ENCODE data around the gene SHC3.
A peak's percentile ranks its signal among the peaks of the same experiment; 100 is the strongest.

SHC3 gene

GRCh38 chr9:89058906-89059305 lies 119.7 kb downstream of the SHC3 start:
- DNase-seq, result no peak

DNA sequence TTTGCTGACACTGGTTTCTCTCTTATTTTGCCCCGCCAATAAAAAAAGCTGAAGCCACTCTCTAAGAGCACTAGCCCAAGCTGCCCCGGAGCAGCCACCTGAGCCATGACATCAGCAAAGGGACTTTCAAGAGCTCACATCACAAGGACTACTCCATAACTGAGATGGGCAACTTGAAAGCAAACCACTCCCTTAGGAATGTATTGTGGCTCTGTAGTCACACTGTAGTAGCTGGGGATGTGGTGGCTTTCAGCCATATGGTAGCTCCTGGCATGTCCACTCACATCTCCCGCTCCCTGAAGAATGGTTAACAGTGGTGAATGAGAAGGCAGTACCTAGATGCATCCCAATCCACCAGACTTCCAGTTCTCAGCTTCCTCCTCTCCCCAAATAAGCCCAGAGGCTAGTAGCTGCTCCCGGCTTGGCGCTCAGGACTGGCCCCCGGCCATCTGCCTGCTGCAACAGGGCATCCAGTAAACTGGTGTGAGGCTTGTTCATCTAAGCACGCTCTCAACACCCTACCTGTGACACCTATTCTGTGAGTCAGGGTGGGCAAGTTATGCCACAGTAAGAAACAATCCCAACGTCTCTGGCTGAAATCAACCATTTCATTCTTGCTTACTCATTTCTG lies 123.6 kb downstream of the SHC3 start:
- DNase-seq, result no peak

- DNase-seq, result no peak
These were observed 125.3 kb downstream of the SHC3 start for GRCh38 chr9:89053301-89053700.

GRCh38 chr9:89052470-89053097 lies 126.0 kb downstream of the SHC3 start:
- DNase-seq, result no peak

- no peak for DNase-seq
These were observed 127.1 kb downstream of the SHC3 start for GRCh38 chr9:89051421-89052025.

- no peak for DNase-seq
These were observed 129.0 kb downstream of the SHC3 start for GRCh38 chr9:89049646-89050045.

GRCh38 chr9:89048616-89049015 lies 130.0 kb downstream of the SHC3 start:
- no peak for DNase-seq

DNA sequence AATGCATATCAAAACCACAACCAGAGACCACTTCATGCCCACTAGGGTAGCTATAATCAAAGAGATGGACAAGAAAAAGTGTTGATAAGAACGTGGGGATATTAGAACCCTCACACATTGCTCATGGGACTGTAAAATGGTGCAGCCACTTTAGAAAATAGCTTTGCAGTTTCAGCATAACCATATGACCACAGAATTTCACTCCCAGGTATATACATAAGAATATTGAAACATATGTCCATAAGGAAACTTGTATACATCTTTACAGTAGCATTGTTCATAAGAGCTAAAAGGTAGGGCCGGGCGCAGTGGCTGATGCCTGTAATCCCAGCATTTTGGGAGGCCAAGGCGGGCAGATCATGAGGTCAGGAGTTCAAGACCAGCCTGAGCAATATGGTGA lies 131.0 kb downstream of the SHC3 start:
- DNase-seq, result no peak

DNA sequence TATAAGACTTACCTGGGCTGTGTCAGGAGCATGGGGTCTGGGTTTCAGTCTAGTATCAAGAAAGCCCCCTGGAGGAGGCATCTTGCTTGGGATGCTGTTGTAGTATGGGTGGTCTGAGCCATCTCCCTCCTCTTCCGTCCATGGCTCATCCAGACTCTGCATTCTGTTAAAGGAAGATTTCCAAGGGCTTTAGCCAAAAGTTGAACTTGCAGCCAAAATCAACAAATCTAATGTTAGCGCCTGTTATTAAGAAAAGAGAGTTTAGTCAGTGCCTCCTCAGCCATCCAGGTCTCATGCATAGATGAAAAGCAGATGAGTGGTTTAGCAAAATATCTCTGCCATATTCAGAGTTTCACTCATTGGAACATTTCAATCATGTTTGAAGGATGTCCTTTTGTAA lies 131.8 kb downstream of the SHC3 start:
- no peak for DNase-seq

- DNase-seq, result no peak
These were observed 133.7 kb downstream of the SHC3 start for GRCh38 chr9:89044881-89045280.

GRCh38 chr9:89044104-89044503 lies 134.5 kb downstream of the SHC3 start:
- no peak for DNase-seq

DNA sequence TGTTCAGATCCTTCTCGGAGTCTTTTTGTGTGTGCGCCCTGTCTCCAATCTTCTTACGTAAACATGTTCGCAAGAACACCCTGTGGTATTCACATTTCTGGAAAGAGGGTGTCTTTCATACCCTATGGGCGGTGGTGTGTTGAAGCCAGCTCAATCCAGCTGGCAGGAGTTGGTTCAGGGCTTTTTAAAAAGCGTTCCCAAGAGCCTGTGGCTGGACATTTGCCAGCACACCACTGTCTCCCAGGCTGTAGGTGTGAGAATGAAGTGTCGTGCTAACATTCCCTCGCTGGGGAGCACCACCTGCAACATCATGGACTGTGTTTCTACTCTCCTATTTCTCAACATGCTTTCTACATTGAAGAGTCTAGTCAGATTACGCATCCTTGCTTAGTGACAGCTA lies 135.6 kb downstream of the SHC3 start:
- no peak for DNase-seq

DNA sequence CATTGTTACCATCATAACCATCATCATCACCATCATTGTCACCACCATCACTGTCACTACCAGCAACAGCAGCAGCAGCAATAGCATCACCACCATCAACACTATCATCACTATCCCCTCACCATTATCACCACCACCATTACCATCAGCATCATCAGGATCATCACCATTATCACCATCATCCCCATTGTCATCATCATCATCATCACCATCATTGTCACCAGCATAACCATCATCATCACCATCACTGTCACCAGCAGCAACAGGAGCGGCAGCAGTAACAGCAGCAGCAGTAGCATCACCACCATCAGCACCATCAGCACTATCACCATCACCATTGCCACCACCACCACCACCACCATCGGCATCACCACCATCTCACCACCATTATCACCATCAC lies 139.0 kb downstream of the SHC3 start:
- DNase-seq, result no peak

DNA sequence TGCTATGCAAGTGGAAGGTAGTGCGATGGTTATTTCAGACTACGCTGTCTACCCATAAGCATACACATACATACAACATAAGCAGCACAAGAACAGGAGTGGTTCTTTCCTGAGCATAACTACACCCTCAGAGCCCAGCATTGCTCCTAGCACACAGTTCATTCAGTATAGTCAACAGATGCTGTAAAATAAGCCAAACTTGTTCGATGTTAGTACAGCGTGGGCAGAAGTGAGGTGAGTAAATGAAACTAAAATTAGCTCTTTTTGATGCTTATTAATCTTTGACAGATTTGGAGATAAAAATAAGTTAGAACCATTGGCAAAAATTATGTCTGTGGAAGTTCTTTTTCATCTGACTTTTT lies 139.5 kb downstream of the SHC3 start:
- DNase-seq, result peak in 4 of 56 donors; percentile 10 to 40 (median 28)

DNA sequence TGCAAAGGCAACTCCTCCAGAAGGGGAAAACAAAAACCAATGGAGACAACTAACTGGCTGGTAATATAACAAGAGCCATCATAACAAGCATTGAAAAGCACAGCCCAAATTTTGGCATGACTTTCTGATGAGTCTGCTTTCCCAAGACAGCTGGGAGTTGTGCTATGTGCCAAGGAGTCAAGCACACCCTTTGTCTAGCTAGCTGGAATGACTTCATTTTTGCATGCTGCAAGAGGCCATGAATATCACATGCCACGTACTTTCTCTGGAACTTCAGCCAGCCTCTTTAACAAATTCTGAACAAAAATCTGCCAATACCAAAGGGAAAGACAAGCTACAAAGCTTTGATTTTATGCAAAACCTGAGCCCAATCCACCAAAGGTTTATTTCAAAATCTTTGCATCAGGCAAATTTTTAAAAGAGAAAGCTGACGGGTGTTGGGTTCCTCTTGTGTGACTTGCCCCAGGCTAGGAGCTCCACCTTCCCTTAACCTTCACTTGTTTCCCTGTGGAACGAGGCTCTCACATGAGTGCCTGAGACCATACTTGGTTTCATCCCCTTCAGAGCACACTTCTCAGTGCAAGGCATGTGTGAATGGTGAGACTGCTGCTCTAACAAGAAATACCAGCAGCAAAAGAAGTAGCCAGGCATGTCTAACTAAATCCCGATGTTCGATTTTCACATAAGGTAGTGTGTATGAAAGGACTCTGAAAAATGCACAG lies 140.1 kb downstream of the SHC3 start:
- DNase-seq, result peak in 44 of 56 donors; percentile 11 to 76 (median 42)

GRCh38 chr9:89037891-89038290 lies 140.7 kb downstream of the SHC3 start:
- DNase-seq, result no peak

DNA sequence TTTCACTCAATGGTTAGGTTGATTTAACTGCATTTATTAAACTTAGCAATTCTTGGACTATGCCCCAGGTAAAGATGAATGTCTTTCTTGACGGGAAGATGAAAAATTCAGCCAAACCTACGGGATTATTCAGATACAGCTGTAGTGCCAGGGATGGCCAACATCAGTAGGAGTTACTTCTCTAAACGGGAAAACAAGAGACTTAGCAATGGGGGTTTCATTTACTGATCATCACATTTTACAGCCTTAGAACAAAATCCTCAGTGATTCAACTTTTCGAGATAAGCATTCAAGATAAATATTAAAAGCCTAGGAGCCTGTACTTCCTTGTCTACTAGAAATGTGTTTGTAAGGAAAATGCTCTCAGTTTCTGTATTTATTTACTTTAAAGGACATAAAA lies 141.3 kb downstream of the SHC3 start:
- no peak for DNase-seq

- DNase-seq, result peak in 8 of 56 donors; percentile 5 to 23 (median 14)
These were observed 141.7 kb downstream of the SHC3 start for GRCh38 chr9:89036891-89037290.

DNA sequence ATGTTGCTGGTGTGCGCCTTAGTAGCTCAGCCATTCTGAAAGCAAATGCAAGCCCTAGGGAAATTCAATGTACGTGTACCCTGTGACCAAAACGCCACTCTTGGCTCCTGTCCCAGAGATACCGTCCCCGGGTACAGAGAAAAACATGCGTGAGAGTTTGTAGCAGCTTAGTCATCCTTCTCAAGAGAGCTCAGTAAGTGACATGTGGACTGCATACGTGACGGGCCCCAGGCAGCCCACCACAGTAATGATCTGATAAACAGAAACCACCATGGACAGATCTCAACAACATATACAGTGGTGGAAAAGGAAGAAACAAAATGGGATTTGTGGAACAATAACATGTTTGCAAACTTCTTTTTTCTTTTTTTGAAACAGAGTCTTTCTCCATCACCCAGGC lies 142.2 kb downstream of the SHC3 start:
- no peak for DNase-seq

DNA sequence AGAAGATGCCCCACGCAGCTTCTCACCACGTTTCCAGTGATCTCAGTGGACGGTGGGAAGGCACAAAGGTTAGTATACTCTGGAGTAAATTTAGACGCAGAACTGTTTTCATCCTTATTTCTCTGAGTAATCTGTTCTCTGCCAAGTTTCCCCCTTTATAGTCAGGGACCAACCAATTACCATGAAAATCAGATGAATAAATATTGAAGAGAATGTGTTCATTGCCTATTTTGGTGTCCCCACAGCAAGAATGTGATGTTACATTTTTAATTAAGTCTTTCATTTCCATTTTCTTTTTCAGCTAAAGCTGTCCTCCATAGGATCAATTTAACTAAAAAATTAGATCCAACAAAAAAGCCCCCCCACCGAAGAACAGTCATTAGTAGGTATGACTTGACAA lies 146.0 kb downstream of the SHC3 start:
- DNase-seq, result no peak

DNA sequence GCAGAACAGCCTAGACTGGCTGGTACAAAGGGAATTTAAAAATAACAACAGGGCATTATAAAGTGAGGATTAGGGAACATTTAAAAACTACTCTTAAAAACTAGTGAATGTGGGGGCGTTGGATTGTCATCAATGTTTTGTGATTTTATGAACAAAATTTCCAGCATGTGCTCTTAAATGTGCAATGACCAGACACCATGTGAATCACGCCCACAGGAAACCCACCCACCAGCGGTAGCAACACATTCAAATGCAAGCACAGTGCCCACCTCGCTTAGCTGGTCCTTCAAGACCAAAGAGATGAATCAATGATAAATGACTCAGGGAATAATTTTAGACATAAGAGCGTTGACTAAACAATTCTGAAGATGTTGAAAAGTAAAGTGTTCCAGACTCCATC lies 146.4 kb downstream of the SHC3 start:
- no peak for DNase-seq

DNA sequence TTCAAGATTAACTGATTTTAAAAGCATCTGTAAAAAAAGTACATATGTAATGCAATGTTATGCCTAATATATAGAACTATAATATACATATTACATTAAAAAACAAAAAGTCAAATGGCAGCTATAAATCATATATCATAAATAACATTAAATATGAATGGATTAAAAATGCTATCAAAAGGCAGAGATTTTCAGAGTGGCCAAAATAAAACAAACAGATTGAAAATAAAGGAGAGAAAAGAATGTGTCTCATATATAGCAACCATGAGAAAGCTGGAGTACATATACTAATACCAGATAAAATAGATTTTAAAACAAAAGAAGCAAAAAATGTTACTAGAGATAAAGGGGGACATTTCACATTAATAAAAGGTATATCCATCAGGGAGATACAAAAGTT lies 148.8 kb downstream of the SHC3 start:
- no peak for DNase-seq

DNA sequence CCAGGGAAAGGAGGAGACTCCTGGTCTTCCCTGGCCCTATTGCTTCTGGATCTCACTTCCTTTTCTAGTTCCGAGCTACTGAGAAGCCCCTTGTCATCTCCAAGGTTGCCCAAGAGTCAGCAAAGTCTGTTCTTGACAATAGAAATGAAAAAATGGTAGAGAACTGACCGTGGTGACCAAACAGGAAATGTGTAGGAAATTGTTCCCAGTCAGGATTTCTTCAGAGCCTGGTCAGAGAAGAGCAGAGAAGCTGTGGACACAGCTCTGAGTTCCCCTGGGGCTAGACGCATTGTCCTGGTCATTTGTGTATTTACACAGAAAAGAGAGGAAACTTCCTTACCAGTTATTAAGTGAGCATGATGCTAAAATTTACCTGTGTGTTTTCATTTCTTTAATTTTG lies 151.7 kb downstream of the SHC3 start:
- DNase-seq, result no peak

Data from nucleus accumbens (tissue), 56 donors.